ENCODE results near the gene UTP14C. TPM values are rescaled to one million over a fixed set of nuclear protein-coding genes. Genes with fewer than 3 reads are reported as not detected.

UTP14C gene
- total RNA-seq, 1 donor from 2014 or later, result 12.5 TPM

DNA sequence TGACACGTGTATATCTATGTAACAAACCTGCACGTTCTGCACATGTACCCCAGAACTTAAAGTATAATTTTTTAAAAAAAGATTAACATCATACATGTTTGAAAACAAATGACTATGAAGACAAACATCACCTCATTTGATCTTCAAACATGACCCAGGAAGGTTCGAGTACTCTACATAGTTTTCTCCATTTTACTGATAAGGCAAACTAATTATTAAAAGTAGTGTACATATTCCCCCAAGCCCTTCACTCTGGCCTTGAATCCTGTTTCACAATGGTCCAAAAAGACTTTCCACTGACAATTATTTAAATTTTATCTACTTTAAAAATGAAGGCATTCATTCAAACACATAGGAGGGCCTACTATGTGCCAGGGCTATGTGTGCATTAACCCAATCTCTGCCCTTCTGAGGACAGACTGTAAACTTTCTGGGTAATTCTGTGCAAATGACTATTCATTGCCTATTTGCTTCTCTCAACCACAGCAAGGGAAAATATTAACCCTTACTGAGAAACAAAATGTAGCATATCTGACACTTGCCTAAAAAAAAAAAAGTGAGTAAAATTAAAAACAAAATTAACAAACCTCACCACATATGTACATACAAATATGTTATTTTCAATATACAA is 35.4 kb upstream of the UTP14C start:
- Histone ChIP-seq H3K36me3 (ENCODE audit: control insufficient read depth in 3 of 3, insufficient read depth in 3 of 3, low read length in 3 of 3) (no peaks in the 10 kb centered on the region), H3K27ac (ENCODE audit: low read depth, low read length) (no peak overlapping the region), H3K4me1 (ENCODE audit: control insufficient read depth in 3 of 3, insufficient read depth in 3 of 3, low read length in 3 of 3) (no peaks in the 10 kb centered on the region), H3K9ac (ENCODE audit: low read depth in 1 of 3, low read length in 3 of 3) (no peak overlapping the region), H3K9me3 (ENCODE audit: control insufficient read depth in 3 of 3, low read length in 3 of 3) (no peaks in the 10 kb centered on the region), H3K27me3 (ENCODE audit: control insufficient read depth in 3 of 3, insufficient read depth in 3 of 3, low read length in 3 of 3) (no peaks in the 10 kb centered on the region), H3K4me3 (ENCODE audit: low read length in 3 of 3) (no peak overlapping the region)

- no peak overlapping the region for H3K4me3 ChIP-seq (ENCODE audit: low read length in 3 of 3)
- no peaks in the 10 kb centered on the region for H3K27me3 ChIP-seq (ENCODE audit: control insufficient read depth in 3 of 3, insufficient read depth in 3 of 3, low read length in 3 of 3)
- H3K9ac ChIP-seq (ENCODE audit: low read depth in 1 of 3, low read length in 3 of 3), result no peak overlapping the region
- H3K36me3 ChIP-seq (ENCODE audit: control insufficient read depth in 3 of 3, insufficient read depth in 3 of 3, low read length in 3 of 3), result no peaks in the 10 kb centered on the region
- H3K4me1 ChIP-seq (ENCODE audit: control insufficient read depth in 3 of 3, insufficient read depth in 3 of 3, low read length in 3 of 3), result peaks cover 15 to 26% (median 16%) of the 10 kb centered on the region in 3 donors
- no peak overlapping the region for H3K27ac ChIP-seq (ENCODE audit: low read depth, low read length)
- no peaks in the 10 kb centered on the region for H3K9me3 ChIP-seq (ENCODE audit: control insufficient read depth in 3 of 3, low read length in 3 of 3)
Measured at GRCh38 chr13:51993713-51994112, 30.8 kb upstream of the UTP14C start.

DNA sequence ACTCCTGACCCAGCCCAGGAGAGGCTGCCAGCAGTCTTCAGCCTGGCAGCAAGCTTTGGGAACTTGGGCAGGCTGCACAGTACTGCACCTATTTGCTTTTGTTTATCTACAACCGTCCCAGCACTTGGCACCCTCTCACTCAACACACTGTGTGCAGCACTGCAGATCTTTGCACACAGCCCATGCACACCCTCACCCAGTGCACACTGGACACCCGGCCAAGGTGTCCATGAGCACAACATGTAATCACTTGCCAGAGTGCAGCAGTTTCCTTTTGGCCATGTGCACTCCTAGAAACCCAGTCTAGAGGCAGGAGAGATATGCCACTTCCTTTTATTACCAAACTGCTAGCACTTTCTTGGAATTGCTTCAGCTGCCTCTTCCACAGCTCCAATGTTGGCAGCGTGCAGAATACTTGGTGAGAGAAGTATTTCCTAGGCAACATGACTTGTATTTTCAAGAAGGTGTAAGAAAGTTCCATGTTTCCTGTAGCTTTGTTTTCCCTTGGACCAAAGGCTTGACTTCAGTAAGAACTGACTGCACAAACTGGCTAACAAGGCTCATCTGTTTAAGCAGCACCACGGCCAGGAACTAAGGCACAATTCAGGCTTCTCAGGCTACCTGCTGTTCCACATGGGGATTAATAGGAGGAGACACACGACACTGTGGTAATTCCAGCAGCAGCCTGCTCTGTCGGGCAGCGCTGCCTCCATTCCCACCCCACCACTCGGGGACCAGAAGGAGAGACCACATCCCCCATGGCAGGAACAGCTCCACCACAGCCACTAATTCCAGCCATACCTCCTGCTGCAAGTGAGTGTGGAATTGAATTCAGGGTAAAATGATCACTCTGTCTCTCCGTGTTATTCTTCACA is 28.6 kb upstream of the UTP14C start:
- no peaks in the 10 kb centered on the region for H3K9me3 ChIP-seq (ENCODE audit: control insufficient read depth in 3 of 3, low read length in 3 of 3)
- H3K27ac ChIP-seq (ENCODE audit: low read depth, low read length), result no peak overlapping the region
- H3K27me3 ChIP-seq (ENCODE audit: control insufficient read depth in 3 of 3, insufficient read depth in 3 of 3, low read length in 3 of 3), result no peaks in the 10 kb centered on the region
- peak overlapping the region in 2 of 3 donors; percentile 16 to 25 for H3K4me3 ChIP-seq (ENCODE audit: low read length in 3 of 3)
- peak overlapping the region in 1 of 3 donors; percentile 54 for H3K9ac ChIP-seq (ENCODE audit: low read depth in 1 of 3, low read length in 3 of 3)
- H3K4me1 ChIP-seq (ENCODE audit: control insufficient read depth in 3 of 3, insufficient read depth in 3 of 3, low read length in 3 of 3), result peaks cover 29 to 42% (median 29%) of the 10 kb centered on the region in 3 donors
- H3K36me3 ChIP-seq (ENCODE audit: control insufficient read depth in 3 of 3, insufficient read depth in 3 of 3, low read length in 3 of 3), result no peaks in the 10 kb centered on the region

- Histone ChIP-seq H3K4me3 (ENCODE audit: low read length in 3 of 3) (peak overlapping the region in 1 of 3 donors; percentile 16), H3K36me3 (ENCODE audit: control insufficient read depth in 3 of 3, insufficient read depth in 3 of 3, low read length in 3 of 3) (no peaks in the 10 kb centered on the region), H3K9me3 (ENCODE audit: control insufficient read depth in 3 of 3, low read length in 3 of 3) (no peaks in the 10 kb centered on the region), H3K4me1 (ENCODE audit: control insufficient read depth in 3 of 3, insufficient read depth in 3 of 3, low read length in 3 of 3) (peaks cover 29 to 42% (median 29%) of the 10 kb centered on the region in 3 donors), H3K27ac (ENCODE audit: low read depth, low read length) (no peak overlapping the region), H3K9ac (ENCODE audit: low read depth in 1 of 3, low read length in 3 of 3) (no peak overlapping the region), H3K27me3 (ENCODE audit: control insufficient read depth in 3 of 3, insufficient read depth in 3 of 3, low read length in 3 of 3) (no peaks in the 10 kb centered on the region)
Measured at GRCh38 chr13:51996641-51997040, 27.9 kb upstream of the UTP14C start.

DNA sequence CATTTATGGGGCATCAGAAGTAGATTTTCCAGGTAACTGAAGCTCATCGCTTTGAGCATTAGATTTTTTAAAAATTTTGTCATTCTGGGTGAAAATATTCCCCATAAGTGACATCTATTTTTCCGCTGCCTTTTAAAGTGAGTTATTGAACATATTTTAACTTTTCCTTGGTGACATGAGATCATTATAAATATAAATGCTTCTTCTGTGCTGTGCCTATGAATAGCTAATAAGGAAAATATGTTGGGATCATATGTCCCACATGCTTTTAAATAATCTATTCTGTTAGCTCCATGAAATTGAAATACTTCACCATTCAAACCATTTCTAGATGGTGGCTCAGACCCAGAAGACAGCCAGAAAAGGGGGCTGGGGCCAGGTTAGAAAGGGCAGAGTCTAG is 27.3 kb upstream of the UTP14C start:
- Histone ChIP-seq H3K9me3 (ENCODE audit: control insufficient read depth in 3 of 3, low read length in 3 of 3) (no peaks in the 10 kb centered on the region), H3K4me1 (ENCODE audit: control insufficient read depth in 3 of 3, insufficient read depth in 3 of 3, low read length in 3 of 3) (peaks cover 29 to 42% (median 29%) of the 10 kb centered on the region in 3 donors), H3K4me3 (ENCODE audit: low read length in 3 of 3) (no peak overlapping the region), H3K27me3 (ENCODE audit: control insufficient read depth in 3 of 3, insufficient read depth in 3 of 3, low read length in 3 of 3) (no peaks in the 10 kb centered on the region), H3K9ac (ENCODE audit: low read depth in 1 of 3, low read length in 3 of 3) (no peak overlapping the region), H3K36me3 (ENCODE audit: control insufficient read depth in 3 of 3, insufficient read depth in 3 of 3, low read length in 3 of 3) (no peaks in the 10 kb centered on the region), H3K27ac (ENCODE audit: low read depth, low read length) (no peak overlapping the region)

- H3K36me3 ChIP-seq (ENCODE audit: control insufficient read depth in 3 of 3, insufficient read depth in 3 of 3, low read length in 3 of 3), result no peaks in the 10 kb centered on the region
- H3K4me3 ChIP-seq (ENCODE audit: low read length in 3 of 3), result no peak overlapping the region
- H3K9me3 ChIP-seq (ENCODE audit: control insufficient read depth in 3 of 3, low read length in 3 of 3), result no peaks in the 10 kb centered on the region
- no peak overlapping the region for H3K9ac ChIP-seq (ENCODE audit: low read depth in 1 of 3, low read length in 3 of 3)
- no peaks in the 10 kb centered on the region for H3K27me3 ChIP-seq (ENCODE audit: control insufficient read depth in 3 of 3, insufficient read depth in 3 of 3, low read length in 3 of 3)
- H3K27ac ChIP-seq (ENCODE audit: low read depth, low read length), result no peak overlapping the region
- peaks cover 29 to 42% (median 29%) of the 10 kb centered on the region in 3 donors for H3K4me1 ChIP-seq (ENCODE audit: control insufficient read depth in 3 of 3, insufficient read depth in 3 of 3, low read length in 3 of 3)
Measured at GRCh38 chr13:51997641-51998330, 26.7 kb upstream of the UTP14C start.

DNA sequence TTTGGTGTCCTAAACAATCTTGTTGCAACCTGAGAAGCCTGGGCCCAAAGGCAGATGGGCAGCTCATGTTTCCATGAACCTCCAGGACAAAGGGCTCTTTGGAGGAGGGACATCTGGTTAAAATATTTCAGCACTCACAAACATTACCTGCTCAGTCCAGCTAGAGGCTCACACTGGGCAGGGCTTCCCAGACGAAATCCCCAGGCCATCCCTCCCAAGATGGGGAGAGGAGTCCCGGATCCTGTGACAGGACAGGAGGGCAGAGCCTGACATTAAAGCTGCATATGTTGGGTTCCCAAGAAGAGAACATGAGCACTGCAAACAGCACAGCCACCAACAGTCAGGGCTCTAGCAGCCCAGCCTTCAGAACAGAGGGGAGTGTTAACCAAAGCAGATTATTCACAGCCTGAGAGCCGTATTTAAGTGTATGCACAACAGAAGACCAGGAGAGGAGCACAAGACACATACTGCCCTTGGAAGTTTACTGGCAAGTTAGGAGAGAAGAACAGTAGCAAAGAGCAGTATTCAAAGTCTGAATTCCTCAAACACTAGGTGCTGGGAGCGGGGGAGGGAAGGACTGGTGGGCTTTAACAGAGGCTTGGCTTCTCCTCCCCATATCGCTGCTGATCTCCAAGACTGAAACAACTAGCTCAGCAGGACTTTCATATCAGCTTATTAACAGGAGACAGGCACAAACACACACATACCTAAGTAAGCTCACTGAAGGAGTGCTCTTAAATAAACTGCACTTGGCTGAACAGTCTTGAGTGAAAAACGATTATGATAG is 25.6 kb upstream of the UTP14C start:
- Histone ChIP-seq H3K4me3 (ENCODE audit: low read length in 3 of 3) (peak overlapping the region in 1 of 3 donors; percentile 54), H3K9me3 (ENCODE audit: control insufficient read depth in 3 of 3, low read length in 3 of 3) (no peaks in the 10 kb centered on the region), H3K36me3 (ENCODE audit: control insufficient read depth in 3 of 3, insufficient read depth in 3 of 3, low read length in 3 of 3) (no peaks in the 10 kb centered on the region), H3K27ac (ENCODE audit: low read depth, low read length) (no peak overlapping the region), H3K27me3 (ENCODE audit: control insufficient read depth in 3 of 3, insufficient read depth in 3 of 3, low read length in 3 of 3) (no peaks in the 10 kb centered on the region), H3K4me1 (ENCODE audit: control insufficient read depth in 3 of 3, insufficient read depth in 3 of 3, low read length in 3 of 3) (peaks cover 29 to 42% (median 29%) of the 10 kb centered on the region in 3 donors), H3K9ac (ENCODE audit: low read depth in 1 of 3, low read length in 3 of 3) (peak overlapping the region in 1 of 3 donors; percentile 5)

DNA sequence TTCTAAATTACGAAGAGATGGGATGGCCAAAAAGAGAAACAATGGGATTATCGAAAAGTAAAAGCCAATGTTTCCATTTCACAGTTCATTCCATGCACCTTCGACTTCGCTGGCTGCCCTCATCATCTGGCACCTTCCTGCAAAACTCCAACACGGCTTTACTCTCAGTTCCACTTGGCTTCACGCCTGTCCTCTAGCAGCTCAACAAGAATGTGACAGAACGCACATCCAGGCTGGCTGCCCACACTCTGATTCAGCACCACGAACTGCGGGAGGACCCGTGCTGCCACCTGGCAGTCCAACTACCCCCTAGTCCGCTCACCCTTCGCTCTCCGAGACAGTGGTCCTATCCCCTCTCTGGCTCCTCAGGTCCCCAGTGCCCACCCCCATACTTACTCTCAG is 25.0 kb upstream of the UTP14C start:
- H3K9ac ChIP-seq (ENCODE audit: low read depth in 1 of 3, low read length in 3 of 3), result peak overlapping the region in 2 of 3 donors; percentile 5 to 33
- H3K27me3 ChIP-seq (ENCODE audit: control insufficient read depth in 3 of 3, insufficient read depth in 3 of 3, low read length in 3 of 3), result no peaks in the 10 kb centered on the region
- no peak overlapping the region for H3K27ac ChIP-seq (ENCODE audit: low read depth, low read length)
- H3K4me3 ChIP-seq (ENCODE audit: low read length in 3 of 3), result peak overlapping the region in 2 of 3 donors; percentile 54 to 58
- H3K36me3 ChIP-seq (ENCODE audit: control insufficient read depth in 3 of 3, insufficient read depth in 3 of 3, low read length in 3 of 3), result no peaks in the 10 kb centered on the region
- H3K4me1 ChIP-seq (ENCODE audit: control insufficient read depth in 3 of 3, insufficient read depth in 3 of 3, low read length in 3 of 3), result peaks cover 29 to 42% (median 29%) of the 10 kb centered on the region in 3 donors
- H3K9me3 ChIP-seq (ENCODE audit: control insufficient read depth in 3 of 3, low read length in 3 of 3), result no peaks in the 10 kb centered on the region

DNA sequence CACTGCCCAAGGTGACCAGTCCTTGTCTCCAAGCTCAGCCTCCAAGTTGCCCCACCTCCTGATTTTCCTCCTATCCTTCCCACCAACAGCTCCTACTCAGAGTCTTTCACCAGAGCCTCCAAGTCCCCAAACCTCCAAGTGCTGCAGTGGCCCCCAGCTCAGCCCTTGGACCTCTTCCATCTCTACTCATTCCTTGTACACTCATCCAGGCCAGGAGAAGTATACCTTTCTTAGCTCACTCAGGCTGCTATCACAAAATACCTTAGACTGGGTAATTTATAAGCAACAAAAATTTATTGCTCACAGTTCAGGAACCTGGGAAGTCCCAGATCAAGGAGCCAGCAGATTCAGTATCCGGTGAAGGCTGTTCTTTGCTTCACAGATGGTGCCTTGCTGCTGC is 24.6 kb upstream of the UTP14C start:
- Histone ChIP-seq H3K4me1 (ENCODE audit: control insufficient read depth in 3 of 3, insufficient read depth in 3 of 3, low read length in 3 of 3) (peaks cover 29 to 42% (median 29%) of the 10 kb centered on the region in 3 donors), H3K4me3 (ENCODE audit: low read length in 3 of 3) (peak overlapping the region in 2 of 3 donors; percentile 54 to 58), H3K9me3 (ENCODE audit: control insufficient read depth in 3 of 3, low read length in 3 of 3) (no peaks in the 10 kb centered on the region), H3K36me3 (ENCODE audit: control insufficient read depth in 3 of 3, insufficient read depth in 3 of 3, low read length in 3 of 3) (no peaks in the 10 kb centered on the region), H3K9ac (ENCODE audit: low read depth in 1 of 3, low read length in 3 of 3) (peak overlapping the region in 2 of 3 donors; percentile 5 to 33), H3K27ac (ENCODE audit: low read depth, low read length) (no peak overlapping the region), H3K27me3 (ENCODE audit: control insufficient read depth in 3 of 3, insufficient read depth in 3 of 3, low read length in 3 of 3) (no peaks in the 10 kb centered on the region)

Measured in skeletal muscle tissue (tissue), 4 donors.